ENCODE measurements around the gene BICRA. TPM values are rescaled to one million over a fixed set of nuclear protein-coding genes. Genes with fewer than 3 reads are reported as not detected.
A peak's percentile ranks its signal among the peaks of the same experiment; 100 is the strongest.

Gene BICRA
- total RNA-seq, 1 donor from 2014 or later, result 24.1 TPM

GRCh38 chr19:47730910-47731309 lies 122.0 kb downstream of the BICRA start:
- peaks cover 4% of the 10 kb centered on the region for H3K9me3 Mint-ChIP-seq (ENCODE audit: unreplicated experiment)
- peak overlapping the region; percentile 78 for H3K4me3 Mint-ChIP-seq (ENCODE audit: unreplicated experiment)
- H3K27ac Mint-ChIP-seq (ENCODE audit: unreplicated experiment), result peak overlapping the region; percentile 77
- H3K4me1 Mint-ChIP-seq (ENCODE audit: unreplicated experiment), result peaks cover 25% of the 10 kb centered on the region
- peaks cover 8% of the 10 kb centered on the region for H3K27me3 Mint-ChIP-seq (ENCODE audit: unreplicated experiment)
- TF ChIP-seq CTCF (IDR thresholded peaks at IDR 0.05; ENCODE audit: unreplicated experiment), result no peak
- DNase-seq (ENCODE audit: low spot score), result no peak
- H3K36me3 Mint-ChIP-seq (ENCODE audit: low read depth, unreplicated experiment), result peaks cover 44% of the 10 kb centered on the region

GRCh38 chr19:47735131-47735530 lies 126.2 kb downstream of the BICRA start:
- Mint-ChIP-seq H3K4me1 (ENCODE audit: unreplicated experiment) (peaks cover 8% of the 10 kb centered on the region), H3K36me3 (ENCODE audit: low read depth, unreplicated experiment) (peaks cover 31% of the 10 kb centered on the region), H3K27me3 (ENCODE audit: unreplicated experiment) (peaks cover 6% of the 10 kb centered on the region), H3K27ac (ENCODE audit: unreplicated experiment) (no peak overlapping the region), H3K9me3 (ENCODE audit: unreplicated experiment) (no peaks in the 10 kb centered on the region), H3K4me3 (ENCODE audit: unreplicated experiment) (no peak overlapping the region)
- no peak for DNase-seq (ENCODE audit: low spot score)
- no peak for TF ChIP-seq CTCF (IDR thresholded peaks at IDR 0.05; ENCODE audit: unreplicated experiment)

- H3K27ac Mint-ChIP-seq (ENCODE audit: unreplicated experiment), result no peak overlapping the region
- TF ChIP-seq CTCF (IDR thresholded peaks at IDR 0.05; ENCODE audit: unreplicated experiment), result no peak
- H3K36me3 Mint-ChIP-seq (ENCODE audit: low read depth, unreplicated experiment), result peaks cover 31% of the 10 kb centered on the region
- H3K9me3 Mint-ChIP-seq (ENCODE audit: unreplicated experiment), result no peaks in the 10 kb centered on the region
- peak overlapping the region; percentile 62 for H3K4me3 Mint-ChIP-seq (ENCODE audit: unreplicated experiment)
- peaks cover 15% of the 10 kb centered on the region for H3K27me3 Mint-ChIP-seq (ENCODE audit: unreplicated experiment)
- DNase-seq (ENCODE audit: low spot score), result no peak
- peaks cover 20% of the 10 kb centered on the region for H3K4me1 Mint-ChIP-seq (ENCODE audit: unreplicated experiment)
These were observed 132.1 kb downstream of the BICRA start for GRCh38 chr19:47740866-47741519.

GRCh38 chr19:47741544-47742140 lies 132.7 kb downstream of the BICRA start:
- peaks cover 15% of the 10 kb centered on the region for H3K27me3 Mint-ChIP-seq (ENCODE audit: unreplicated experiment)
- no peak for TF ChIP-seq CTCF (IDR thresholded peaks at IDR 0.05; ENCODE audit: unreplicated experiment)
- DNase-seq (ENCODE audit: low spot score), result no peak
- H3K4me3 Mint-ChIP-seq (ENCODE audit: unreplicated experiment), result peak overlapping the region; percentile 78
- peaks cover 20% of the 10 kb centered on the region for H3K4me1 Mint-ChIP-seq (ENCODE audit: unreplicated experiment)
- H3K27ac Mint-ChIP-seq (ENCODE audit: unreplicated experiment), result peak overlapping the region; percentile 36
- H3K36me3 Mint-ChIP-seq (ENCODE audit: low read depth, unreplicated experiment), result peaks cover 25% of the 10 kb centered on the region
- no peaks in the 10 kb centered on the region for H3K9me3 Mint-ChIP-seq (ENCODE audit: unreplicated experiment)

- no peak for TF ChIP-seq CTCF (IDR thresholded peaks at IDR 0.05; ENCODE audit: unreplicated experiment)
- Mint-ChIP-seq H3K4me3 (ENCODE audit: unreplicated experiment) (peak overlapping the region; percentile 31), H3K4me1 (ENCODE audit: unreplicated experiment) (peaks cover 23% of the 10 kb centered on the region), H3K9me3 (ENCODE audit: unreplicated experiment) (no peaks in the 10 kb centered on the region), H3K27ac (ENCODE audit: unreplicated experiment) (no peak overlapping the region), H3K36me3 (ENCODE audit: low read depth, unreplicated experiment) (peaks cover 25% of the 10 kb centered on the region), H3K27me3 (ENCODE audit: unreplicated experiment) (peaks cover 15% of the 10 kb centered on the region)
- DNase-seq (ENCODE audit: low spot score), result no peak
These were observed 133.7 kb downstream of the BICRA start for GRCh38 chr19:47742634-47743033.
